ENCODE data around the gene IFRD2. TPM values are rescaled to one million over a fixed set of nuclear protein-coding genes. Genes with fewer than 3 reads are reported as not detected.
"Not testable (repeated sequence)": the region's sequence is repeated elsewhere in the genome, so short reads cannot be mapped to it uniquely, and the experiment has no call there.

The IFRD2 gene
- total and polyA plus RNA-seq, 2 experiments from 2014 or later = 41.4 to 71.6 TPM

DNA sequence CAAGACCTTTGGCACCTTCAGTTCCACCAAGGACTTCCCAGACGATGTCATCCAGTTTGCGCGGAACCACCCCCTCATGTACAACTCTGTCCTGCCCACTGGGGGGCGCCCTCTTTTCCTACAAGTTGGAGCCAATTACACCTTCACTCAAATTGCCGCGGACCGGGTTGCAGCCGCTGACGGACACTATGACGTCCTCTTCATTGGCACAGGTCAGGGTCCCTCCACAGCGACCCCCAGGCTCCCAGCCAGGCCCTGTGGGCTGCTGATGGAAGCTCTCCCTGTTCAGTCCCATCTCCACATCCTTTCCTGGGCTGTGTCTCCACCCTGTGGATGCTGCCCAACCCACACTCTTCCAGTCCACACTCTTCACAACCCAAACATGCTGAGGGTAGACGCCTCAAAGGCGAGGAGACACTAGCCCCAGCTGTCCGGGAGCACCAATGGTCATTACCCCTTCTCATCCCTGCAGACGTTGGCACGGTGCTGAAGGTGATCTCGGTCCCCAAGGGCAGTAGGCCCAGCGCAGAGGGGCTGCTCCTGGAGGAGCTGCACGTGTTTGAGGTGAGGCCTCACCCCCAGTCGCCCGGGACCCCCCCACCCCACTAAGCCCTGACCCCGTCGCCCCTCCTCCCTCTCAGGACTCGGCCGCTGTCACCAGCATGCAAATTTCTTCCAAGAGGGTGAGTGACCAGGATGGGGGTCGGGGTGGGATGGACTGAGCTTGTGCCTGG, 17.7 kb downstream of the IFRD2 start:
- H3K4me2 ChIP-seq = no peak overlapping the region
- H4K20me1 ChIP-seq (ENCODE audit: insufficient read depth, poor library complexity, severe bottlenecking) = no peaks in the 10 kb centered on the region
- 42% methylated on average over 20 of the region's 26 CpGs for WGBS (ENCODE audit: low lambda C conversion rate, missing lambda C conversion rate)
- peaks cover 10% of the 10 kb centered on the region for H3K27me3 ChIP-seq
- H2AFZ ChIP-seq = no peak overlapping the region
- no peak overlapping the region for H3K4me3 ChIP-seq
- peaks cover 33% of the 10 kb centered on the region for H3K4me1 ChIP-seq (ENCODE audit: insufficient read depth)
- peaks cover 21% of the 10 kb centered on the region for H3K79me2 ChIP-seq
- no peak for TF ChIP-seq EZH2 (IDR thresholded peaks at IDR 0.05; ENCODE audit: borderline replicate concordance)
- TF ChIP-seq, protein P1, sequence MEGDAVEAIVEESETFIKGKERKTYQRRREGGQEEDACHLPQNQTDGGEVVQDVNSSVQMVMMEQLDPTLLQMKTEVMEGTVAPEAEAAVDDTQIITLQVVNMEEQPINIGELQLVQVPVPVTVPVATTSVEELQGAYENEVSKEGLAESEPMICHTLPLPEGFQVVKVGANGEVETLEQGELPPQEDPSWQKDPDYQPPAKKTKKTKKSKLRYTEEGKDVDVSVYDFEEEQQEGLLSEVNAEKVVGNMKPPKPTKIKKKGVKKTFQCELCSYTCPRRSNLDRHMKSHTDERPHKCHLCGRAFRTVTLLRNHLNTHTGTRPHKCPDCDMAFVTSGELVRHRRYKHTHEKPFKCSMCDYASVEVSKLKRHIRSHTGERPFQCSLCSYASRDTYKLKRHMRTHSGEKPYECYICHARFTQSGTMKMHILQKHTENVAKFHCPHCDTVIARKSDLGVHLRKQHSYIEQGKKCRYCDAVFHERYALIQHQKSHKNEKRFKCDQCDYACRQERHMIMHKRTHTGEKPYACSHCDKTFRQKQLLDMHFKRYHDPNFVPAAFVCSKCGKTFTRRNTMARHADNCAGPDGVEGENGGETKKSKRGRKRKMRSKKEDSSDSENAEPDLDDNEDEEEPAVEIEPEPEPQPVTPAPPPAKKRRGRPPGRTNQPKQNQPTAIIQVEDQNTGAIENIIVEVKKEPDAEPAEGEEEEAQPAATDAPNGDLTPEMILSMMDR (IDR thresholded peaks at IDR 0.05; ENCODE audit: poor library complexity) = peak; percentile 76
- H3K36me3 ChIP-seq (replicated peaks; ENCODE audit: insufficient read depth, low read depth) = no peaks in the 10 kb centered on the region
- H3K27ac ChIP-seq = no peak overlapping the region
- DNase-seq (ENCODE audit: low spot score) = peak; percentile 83
- H3K9me3 ChIP-seq (ENCODE audit: low read depth) = no peaks in the 10 kb centered on the region
- H3K9me2 ChIP-seq (replicated peaks; ENCODE audit: insufficient read depth) = no peaks in the 10 kb centered on the region

DNA sequence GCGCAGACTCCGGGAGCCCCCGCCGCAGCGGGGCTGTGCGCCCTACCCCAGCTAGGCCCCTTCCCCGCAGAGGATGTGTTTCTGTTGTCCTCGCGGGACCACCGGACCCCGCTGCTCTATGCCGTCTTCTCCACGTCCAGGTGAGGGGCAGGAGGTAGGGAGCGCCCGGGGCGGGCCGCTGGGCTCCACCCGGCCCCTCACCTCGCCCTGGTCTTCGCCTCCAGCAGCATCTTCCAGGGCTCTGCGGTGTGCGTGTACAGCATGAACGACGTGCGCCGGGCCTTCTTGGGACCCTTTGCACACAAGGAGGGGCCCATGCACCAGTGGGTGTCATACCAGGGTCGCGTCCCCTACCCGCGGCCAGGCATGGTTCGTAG, 18.6 kb downstream of the IFRD2 start:
- no peak overlapping the region for H3K27ac ChIP-seq
- no peaks in the 10 kb centered on the region for H3K9me2 ChIP-seq (replicated peaks; ENCODE audit: insufficient read depth)
- no peak overlapping the region for H2AFZ ChIP-seq
- no peaks in the 10 kb centered on the region for H3K36me3 ChIP-seq (replicated peaks; ENCODE audit: insufficient read depth, low read depth)
- no peak overlapping the region for H3K4me3 ChIP-seq
- peaks cover 21% of the 10 kb centered on the region for H3K79me2 ChIP-seq
- no peak for TF ChIP-seq EZH2phosphoT487 (IDR thresholded peaks at IDR 0.05; ENCODE audit: low read depth, severe bottlenecking, unreplicated experiment)
- no peak for TF ChIP-seq EZH2 (IDR thresholded peaks at IDR 0.05; ENCODE audit: borderline replicate concordance)
- H4K20me1 ChIP-seq (ENCODE audit: insufficient read depth, poor library complexity, severe bottlenecking) = no peaks in the 10 kb centered on the region
- 89% methylated on average over 21 of the region's 31 CpGs for WGBS (ENCODE audit: low lambda C conversion rate, missing lambda C conversion rate)
- no peak overlapping the region for H3K4me2 ChIP-seq
- no peak for DNase-seq (ENCODE audit: low spot score)
- H3K4me1 ChIP-seq (ENCODE audit: insufficient read depth) = peaks cover 40% of the 10 kb centered on the region
- peaks cover 10% of the 10 kb centered on the region for H3K27me3 ChIP-seq
- H3K9me3 ChIP-seq (ENCODE audit: low read depth) = no peaks in the 10 kb centered on the region

GRCh38 chr3:50272911-50273688, 19.1 kb downstream of the IFRD2 start:
- H3K4me1 ChIP-seq (ENCODE audit: insufficient read depth) = peaks cover 45% of the 10 kb centered on the region

GRCh38 chr3:50272538-50272910, 19.7 kb downstream of the IFRD2 start:
- 89% methylated on average over 10 of the region's 10 CpGs for WGBS (ENCODE audit: low lambda C conversion rate, missing lambda C conversion rate)
- Histone ChIP-seq H3K27me3 (peaks cover 10% of the 10 kb centered on the region), H3K79me2 (peaks cover 21% of the 10 kb centered on the region), H3K27ac (peak overlapping the region; percentile 91), H3K4me2 (peak overlapping the region; percentile 69), H3K4me1 (ENCODE audit: insufficient read depth) (peaks cover 51% of the 10 kb centered on the region)
- H2AFZ ChIP-seq; H4K20me1 ChIP-seq (ENCODE audit: insufficient read depth, poor library complexity, severe bottlenecking); H3K9me3 ChIP-seq (ENCODE audit: low read depth); H3K4me3 ChIP-seq; DNase-seq (ENCODE audit: low spot score); H3K9me2 ChIP-seq (replicated peaks; ENCODE audit: insufficient read depth); H3K36me3 ChIP-seq (replicated peaks; ENCODE audit: insufficient read depth, low read depth): not testable (repeated sequence)

More at GRCh38 chr3:50272911-50273688, 19.1 kb downstream of the IFRD2 start:
- peak overlapping the region; percentile 69 for H3K4me2 ChIP-seq
- no peak for TF ChIP-seq EZH2 (IDR thresholded peaks at IDR 0.05; ENCODE audit: borderline replicate concordance)
- TF ChIP-seq, protein P1 (IDR thresholded peaks at IDR 0.05; ENCODE audit: poor library complexity) = peak; percentile 99
- H3K36me3 ChIP-seq (replicated peaks; ENCODE audit: insufficient read depth, low read depth) = no peaks in the 10 kb centered on the region
- peaks cover 10% of the 10 kb centered on the region for H3K27me3 ChIP-seq
- H3K79me2 ChIP-seq = peaks cover 21% of the 10 kb centered on the region
- no peaks in the 10 kb centered on the region for H3K9me2 ChIP-seq (replicated peaks; ENCODE audit: insufficient read depth)
- H3K9me3 ChIP-seq (ENCODE audit: low read depth) = no peaks in the 10 kb centered on the region
- H3K27ac ChIP-seq = no peak overlapping the region
- DNase-seq (ENCODE audit: low spot score) = peak; percentile 90
- H3K4me3 ChIP-seq = no peak overlapping the region
- H2AFZ ChIP-seq = no peak overlapping the region
- H4K20me1 ChIP-seq (ENCODE audit: insufficient read depth, poor library complexity, severe bottlenecking) = no peaks in the 10 kb centered on the region
- 22% methylated on average over 50 of the region's 61 CpGs for WGBS (ENCODE audit: low lambda C conversion rate, missing lambda C conversion rate)
